HG03095 (cell line): Measurements from ENCODE around the gene SPRR2E.
"Not testable (repeated sequence)": the region's sequence is repeated elsewhere in the genome, so short reads cannot be mapped to it uniquely, and the experiment has no call there.

Experiments
- ATAC-seq: cut with Tn5 transposase; IDR thresholded peaks from one replicate; pipeline ENCODE4 v1.9.1; 2021; ENCODE audit warnings: moderate library complexity; ENCODE audit not compliant: unreplicated experiment

Gene SPRR2E

GRCh38 chr1:153094426-153094825 is at the start of gene SPRR2E:
SPRR2E (minus strand) TSS chr1:153094526; CDS start chr1:153093751, 775 bp downstream.
- ATAC-seq, result no peak

GRCh38 chr1:153141377-153141776 is 47.1 kb upstream of the SPRR2E start:
- ATAC-seq, result no peak

GRCh38 chr1:153140484-153140883 is 46.2 kb upstream of the SPRR2E start:
- ATAC-seq, result no peak

- ATAC-seq, result no peak
These were observed 39.4 kb upstream of the SPRR2E start for GRCh38 chr1:153133743-153134142.

DNA sequence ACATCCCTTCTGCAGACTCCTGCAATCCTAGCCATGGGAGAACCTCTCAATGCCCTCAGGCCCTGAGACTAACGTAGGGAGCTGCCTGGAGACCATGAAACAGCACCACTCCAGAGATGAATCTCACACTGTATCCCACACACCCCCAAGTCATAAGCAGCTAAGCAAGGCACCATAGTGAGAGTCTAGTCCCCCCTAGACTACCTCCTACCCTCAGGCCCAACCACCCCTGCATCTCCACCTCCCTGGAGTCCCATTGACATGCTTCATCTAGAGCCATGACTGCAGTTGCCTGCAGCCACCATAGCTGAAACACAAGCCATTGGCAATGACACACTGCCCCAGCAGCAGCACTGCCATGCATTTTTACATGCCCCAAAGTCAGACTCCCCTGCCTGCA is 38.9 kb upstream of the SPRR2E start:
- ATAC-seq, result no peak

- ATAC-seq, result not testable (repeated sequence)
These were observed 34.4 kb upstream of the SPRR2E start for GRCh38 chr1:153128688-153129087.

DNA sequence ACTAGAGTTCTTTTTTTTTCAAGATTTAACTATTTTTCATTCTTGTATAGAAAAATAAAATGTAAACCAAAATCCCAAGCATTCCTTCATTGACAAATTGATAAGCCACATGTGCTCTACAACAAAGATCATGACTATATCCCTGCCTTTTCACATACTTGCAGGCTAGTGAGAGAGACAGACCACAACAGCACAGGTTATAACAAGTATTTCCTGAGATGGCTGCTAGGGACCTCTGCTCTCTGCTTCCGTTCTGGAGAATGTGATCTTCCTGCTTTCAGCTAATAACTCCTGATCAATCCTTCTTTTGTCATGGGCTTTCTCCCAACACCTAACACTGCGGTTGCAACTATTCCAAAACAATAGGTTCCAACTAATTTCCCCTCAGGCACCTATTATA is 33.0 kb upstream of the SPRR2E start:
- no peak for ATAC-seq

DNA sequence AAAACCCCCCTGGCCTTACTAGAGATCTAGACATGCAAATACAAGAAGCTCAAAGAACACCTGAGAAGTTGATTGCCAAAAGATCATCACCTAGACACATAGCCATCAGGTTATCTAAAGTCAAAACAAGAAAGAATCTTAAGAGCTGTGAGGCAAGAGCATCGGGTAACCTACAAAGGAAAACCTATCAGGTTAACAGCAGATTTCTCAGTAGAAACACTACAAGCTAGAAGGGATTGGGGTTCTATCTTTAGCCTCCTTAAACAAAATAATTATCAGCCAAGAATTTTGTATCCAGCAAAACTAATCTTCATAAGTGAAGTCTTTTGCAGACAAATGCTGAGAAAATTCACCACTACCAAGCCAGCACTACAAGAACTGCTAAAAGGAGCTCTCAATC is 31.2 kb upstream of the SPRR2E start:
- no peak for ATAC-seq

DNA sequence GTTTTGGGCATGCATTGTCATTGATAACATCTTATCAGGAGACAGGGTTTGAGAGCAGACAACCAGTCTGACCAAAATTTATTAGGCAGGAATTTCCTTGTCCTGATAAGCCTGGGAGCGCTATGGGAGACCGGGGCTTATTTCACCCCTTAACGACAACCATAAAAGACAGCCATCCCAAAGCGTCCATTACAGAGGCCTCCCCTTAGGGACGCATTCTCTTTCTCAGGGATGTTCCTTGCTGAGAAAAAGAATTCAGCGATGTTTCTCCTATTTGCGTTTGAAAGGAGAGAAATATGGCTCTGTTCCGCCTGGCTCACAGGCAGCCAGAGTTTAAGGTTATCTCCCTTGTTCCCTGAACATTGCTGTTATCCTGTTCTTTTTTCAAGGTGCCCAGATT is 29.5 kb upstream of the SPRR2E start:
- not testable (repeated sequence) for ATAC-seq

GRCh38 chr1:153122831-153123421 is 28.6 kb upstream of the SPRR2E start:
- ATAC-seq, result no peak

GRCh38 chr1:153120945-153121344 is 26.6 kb upstream of the SPRR2E start:
- no peak for ATAC-seq

DNA sequence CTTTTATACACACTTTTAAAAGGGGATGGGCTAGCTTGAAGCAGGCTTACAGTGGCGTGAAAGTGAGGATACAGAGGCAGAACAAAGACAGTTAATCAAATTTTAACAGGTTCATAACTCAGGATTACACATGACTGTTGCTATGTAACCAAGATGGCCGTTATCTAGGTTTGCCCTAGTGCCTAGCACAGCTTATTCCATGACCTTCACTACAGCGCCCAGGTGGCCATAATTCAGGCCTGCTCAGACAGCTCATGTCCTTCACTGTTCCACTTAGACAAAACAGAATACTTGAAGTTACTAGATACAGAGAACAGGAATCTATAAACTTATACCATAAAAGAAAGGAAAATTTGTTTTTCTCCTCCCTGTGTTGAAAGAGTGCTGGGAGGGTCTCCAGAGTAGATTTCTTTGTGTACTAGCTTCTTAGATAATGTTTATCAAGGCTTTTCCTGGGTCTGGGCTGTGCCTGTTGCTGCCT is 25.2 kb upstream of the SPRR2E start:
- no peak for ATAC-seq

DNA sequence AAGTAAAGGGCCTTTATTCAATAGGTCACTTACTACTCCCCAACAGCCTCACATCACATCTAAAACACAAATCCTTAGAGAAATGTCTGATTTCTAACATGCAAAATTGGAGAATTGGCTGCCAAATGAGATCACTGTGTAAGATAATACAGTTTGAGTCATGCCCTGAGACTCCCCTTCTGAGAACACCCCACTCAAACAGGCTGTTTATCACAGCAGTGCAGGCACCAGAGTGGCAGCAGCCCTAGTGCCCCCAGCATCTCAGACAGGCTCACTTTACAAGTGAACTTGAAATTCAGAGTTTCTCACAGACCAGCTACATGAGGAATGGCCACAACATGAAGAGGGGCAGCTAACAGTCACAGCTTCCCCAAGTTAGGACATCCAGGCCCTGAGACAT is 20.9 kb upstream of the SPRR2E start:
- ATAC-seq, result not testable (repeated sequence)

- no peak for ATAC-seq
These were observed 19.1 kb upstream of the SPRR2E start, which contains the start of gene SPRR2F for GRCh38 chr1:153113416-153113815. SPRR2F (minus strand) TSS chr1:153113516; CDS start chr1:153112733, 783 bp downstream.

DNA sequence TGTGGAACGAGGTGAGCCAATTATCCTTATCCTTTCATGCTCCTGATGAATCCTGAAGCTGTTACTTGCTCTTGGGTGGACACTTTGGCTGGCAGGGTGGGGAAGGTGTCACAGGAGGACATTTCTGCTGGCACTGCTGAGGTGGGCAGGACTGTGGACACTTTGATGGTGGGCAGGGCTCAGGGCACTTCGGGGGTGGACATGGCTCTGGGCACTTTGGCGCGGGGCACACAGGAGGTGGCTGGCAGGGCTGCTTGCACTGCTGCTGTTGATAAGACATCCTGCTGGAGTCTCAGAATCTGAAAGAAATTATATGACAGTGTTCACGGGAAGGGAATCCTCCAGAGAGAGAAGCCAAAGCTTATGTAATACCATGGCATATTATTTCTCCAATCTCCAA is 18.1 kb upstream of the SPRR2E start:
- ATAC-seq, result not testable (repeated sequence)

DNA sequence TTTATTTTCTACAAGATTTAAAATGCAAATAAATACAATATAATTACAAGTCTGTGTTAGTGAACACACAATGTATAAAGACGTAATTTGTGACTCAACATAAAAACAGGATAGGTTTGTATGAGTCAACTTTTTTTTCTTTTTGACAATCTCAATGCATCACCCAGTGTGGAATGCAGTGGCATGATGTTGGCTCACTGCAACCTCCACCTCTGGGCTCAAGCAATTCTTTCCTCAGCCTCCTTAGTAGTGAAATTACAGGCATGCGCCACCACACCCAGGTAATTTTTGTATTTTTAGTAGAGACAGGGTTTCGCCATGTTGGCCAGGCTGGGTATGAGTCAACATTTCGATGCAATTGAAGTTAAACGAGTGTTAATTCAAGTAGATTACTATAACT is 5.9 kb upstream of the SPRR2E start:
- ATAC-seq, result no peak

DNA sequence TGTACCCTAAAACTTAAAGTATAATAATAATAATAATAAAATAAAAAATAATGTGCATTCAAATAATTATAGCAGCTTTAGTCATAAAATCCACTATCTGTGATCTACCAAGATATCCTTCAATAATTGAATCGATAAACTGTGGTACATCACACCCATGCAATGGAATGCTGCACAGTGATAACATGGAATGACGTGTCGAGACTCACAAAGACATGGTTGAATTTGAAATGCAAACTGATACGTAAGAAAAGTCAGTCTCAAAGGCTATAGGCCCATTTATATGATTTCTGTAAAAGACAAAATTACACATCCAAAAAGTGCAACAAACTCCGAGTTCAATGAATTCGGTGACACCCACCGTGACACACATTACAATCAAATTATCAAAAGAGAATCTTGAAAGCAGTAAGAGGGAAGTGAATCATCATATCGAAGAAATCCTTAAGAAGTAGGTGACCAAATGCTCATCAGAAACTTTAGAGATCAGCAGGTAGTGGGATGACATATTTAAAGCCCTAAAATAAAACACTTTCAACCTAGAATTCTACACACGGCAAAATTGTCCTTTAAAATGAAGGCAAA is 5.2 kb upstream of the SPRR2E start:
- no peak for ATAC-seq

DNA sequence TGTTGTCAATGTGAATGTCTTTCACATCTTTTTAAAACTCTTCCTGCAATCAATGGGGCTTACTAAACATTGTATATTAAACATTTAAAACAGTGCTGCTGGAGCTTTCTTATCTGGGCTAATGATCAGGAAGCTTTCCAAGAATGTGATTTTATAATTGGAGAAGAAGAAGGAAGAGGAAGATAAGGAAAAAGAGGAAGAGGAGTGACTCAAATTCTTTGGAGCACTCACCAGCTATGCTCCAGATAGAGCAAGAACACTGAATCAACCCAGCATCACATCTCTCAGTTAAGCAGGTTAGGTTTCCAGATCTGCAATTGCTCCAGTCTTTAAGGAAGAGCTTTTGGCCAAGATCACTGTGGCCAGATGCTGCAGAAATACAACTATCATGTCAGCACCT is 1.4 kb upstream of the SPRR2E start:
- ATAC-seq, result no peak

DNA sequence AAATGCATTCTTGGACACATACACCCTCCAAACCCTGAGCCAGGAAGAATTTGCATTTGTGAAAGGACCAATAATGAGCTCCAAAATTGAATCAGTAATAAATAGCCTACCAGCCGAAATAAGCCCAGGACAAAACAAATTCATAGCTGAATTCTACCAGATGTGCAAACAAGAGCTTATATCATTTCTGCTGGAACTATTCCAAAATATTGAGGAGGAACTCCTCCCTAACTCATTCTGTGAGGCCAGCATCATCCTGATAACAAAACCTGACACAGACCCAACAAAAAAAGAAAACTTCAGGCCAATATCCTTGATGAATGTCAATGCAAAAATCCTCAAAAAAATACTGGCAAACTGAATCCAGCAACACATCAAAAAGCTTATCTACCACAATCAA is 6.7 kb downstream of the SPRR2E start:
- no peak for ATAC-seq

GRCh38 chr1:153081736-153082135 is 12.6 kb downstream of the SPRR2E start:
- ATAC-seq, result no peak

DNA sequence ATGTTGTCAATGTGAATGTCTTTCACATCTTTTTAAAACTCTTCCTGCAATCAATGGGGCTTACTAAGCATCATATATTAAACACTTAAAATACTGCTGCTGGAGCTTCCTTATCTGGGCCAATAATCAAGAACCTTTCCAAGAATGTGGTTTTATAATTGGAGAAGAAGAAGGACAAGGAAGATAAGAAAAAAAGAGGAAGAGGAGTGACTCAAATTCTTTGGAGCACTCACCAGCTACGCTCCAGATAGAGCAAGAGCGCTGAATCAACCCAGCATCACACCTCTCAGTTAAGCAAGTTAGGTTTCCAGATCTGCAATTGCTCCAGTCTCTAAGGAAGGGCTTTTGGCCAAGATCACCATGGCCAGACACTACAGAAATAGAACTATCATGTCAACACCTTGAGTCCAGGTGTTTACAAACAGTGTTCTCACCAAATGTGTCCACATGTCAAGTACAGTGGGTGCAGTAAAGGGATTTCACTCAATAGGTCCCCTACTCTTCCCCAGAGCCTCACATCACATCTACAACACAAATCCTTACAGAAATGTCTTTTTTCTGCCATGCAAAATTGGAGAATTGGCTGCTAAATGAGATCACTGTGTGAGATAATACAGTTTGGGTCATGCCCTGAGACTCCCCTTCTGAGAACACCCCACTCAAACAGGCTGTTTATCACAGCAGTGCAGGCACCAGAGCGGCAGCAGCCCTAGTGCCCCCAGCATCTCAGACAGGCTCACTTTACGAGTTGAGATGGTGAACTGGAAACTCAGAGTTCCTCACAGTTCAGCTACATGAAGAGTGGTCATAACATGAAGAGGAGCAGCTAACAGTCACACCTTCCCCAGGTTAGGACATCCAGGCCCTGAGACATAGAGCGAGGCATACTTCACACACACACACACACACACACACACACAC is 21.3 kb downstream of the SPRR2E start:
- ATAC-seq, result no peak

DNA sequence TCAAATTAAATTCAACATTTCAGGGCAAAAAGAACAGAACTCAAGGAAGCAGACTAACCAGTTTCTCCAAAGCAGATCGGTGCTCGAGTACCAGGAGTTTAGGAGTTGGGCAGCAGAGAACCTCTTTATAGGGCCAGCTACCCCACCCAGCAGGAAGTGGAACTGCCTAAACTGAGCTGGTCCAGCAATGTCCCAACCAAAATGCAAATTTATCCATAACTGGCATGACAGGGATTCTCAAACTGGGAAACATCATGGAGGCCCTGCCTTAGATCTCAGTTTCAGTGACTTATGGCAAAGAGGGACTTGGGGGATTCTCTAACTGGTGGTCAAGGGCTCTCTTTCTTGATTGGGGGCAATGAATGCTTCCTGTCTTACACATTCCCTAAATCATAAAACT is 22.8 kb downstream of the SPRR2E start, which contains the start of gene SPRR2B:
Gene SPRR2B (minus strand): TSS at position 101 of the 400 bp plus-strand sequence. CDS start 772 bp downstream, outside the sequence.
- ATAC-seq, result no peak
